PC-3 (cell line): ENCODE data around the gene TCF12.

Experiments used
- CTCF ChIP-seq: fragments of 300-600 bp; sonication (generic); conservative IDR thresholded peaks from 2 replicates; pipeline ENCODE4 v1.5.1; 2017; ENCODE audit warnings: antibody characterized with exemption, low read depth, mild to moderate bottlenecking, low read length
- EZH2 ChIP-seq: fragments of 300-600 bp; sonication (generic); IDR thresholded peaks from one replicate; pipeline ENCODE4 v1.6.1; 2017; ENCODE audit warnings: antibody characterized with exemption, mild to moderate bottlenecking, low read length; ENCODE audit not compliant: unreplicated experiment

- no peak for TF ChIP-seq CTCF
- no peak for TF ChIP-seq EZH2
Measured at GRCh38 chr15:57019496-57020160, 101.2 kb downstream of the TCF12 start.
